ENCODE data around the gene SLC23A2.

The SLC23A2 gene

DNA sequence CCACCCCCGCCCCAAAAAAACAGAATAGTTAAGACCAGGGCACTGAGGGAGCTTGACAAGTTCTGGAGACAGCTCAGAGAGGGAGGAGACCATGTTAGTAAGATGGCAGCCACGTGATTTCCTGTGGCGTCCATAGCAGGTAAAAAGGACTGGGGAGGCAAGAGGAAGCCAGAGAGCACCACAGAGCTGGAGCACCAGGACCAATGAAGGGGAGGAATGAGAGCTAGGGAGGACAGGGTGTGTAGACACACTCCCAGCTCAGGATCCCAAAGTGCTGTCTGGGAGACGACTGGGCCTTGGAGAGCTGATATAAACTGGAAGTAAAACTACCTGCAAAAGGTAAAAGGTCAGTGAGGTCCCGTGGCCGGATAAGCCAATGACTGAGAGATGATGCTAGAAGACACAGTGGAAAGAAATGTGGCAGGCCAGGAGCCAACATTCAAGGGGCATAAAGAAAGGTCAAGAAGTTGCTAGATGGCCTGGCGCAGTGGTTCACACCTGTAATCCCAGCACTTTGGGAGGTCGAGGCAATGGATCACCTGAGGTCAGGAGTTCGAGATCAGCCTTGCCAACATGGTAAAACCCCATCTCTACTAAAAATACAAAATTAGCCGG lies 39.0 kb downstream of the SLC23A2 start:
- DNase-seq, result no peak

GRCh38 chr20:4961746-4962145 lies 39.6 kb downstream of the SLC23A2 start:
- no peak for DNase-seq

GRCh38 chr20:4959592-4959991 lies 41.7 kb downstream of the SLC23A2 start:
- no peak for DNase-seq

GRCh38 chr20:4957939-4958362 lies 43.4 kb downstream of the SLC23A2 start:
- DNase-seq, result no peak

GRCh38 chr20:4957187-4957586 lies 44.1 kb downstream of the SLC23A2 start:
- DNase-seq, result no peak

DNA sequence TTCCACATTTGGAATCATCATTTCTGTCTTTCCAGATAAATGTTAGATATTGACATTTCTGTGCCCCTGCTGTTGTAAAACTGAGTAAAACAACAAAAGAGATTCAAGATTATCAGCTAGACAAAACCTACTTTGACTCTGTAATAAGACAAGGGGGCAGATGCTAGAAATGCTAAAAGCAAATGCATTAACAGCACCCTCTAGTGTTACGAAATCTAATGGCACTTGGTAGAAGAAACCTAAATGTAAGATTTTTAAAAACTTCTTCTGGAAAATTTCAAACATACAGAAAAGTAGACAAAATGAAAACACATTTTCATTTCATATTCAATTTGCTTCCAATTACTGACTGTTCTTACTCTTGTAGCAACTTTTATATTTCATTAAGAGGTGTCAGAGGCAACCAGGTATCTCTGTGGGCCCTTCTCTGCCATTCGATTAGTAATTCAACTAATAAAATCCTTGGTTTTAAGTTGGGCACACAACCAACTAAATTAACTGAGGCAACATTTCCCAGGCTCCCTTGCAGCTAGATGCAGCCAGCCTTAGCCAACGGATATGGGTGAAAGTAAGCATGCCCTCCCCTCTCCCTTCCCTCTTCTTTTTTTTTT lies 45.0 kb downstream of the SLC23A2 start:
- no peak for DNase-seq

- no peak for DNase-seq
Observed at GRCh38 chr20:4953881-4954280, 47.4 kb downstream of the SLC23A2 start.

DNA sequence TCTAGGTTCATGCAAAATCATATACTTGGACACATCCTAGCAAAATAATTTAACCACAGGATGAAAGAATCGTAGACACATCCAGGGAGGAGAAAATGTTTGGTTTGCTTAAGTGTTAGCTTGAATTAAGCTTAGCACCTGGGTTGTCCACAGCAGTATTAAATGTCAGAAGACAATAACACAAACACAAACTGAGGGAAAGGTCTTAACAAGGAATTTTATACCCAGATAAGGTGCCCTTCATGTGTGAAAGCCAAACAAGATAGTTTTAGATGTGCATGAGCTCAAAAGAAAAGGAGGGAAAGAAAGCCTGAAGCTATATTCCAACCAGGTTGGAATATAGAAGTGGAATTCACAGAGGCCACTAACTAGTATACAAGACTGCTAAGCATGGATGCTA lies 49.1 kb downstream of the SLC23A2 start:
- no peak for DNase-seq

DNA sequence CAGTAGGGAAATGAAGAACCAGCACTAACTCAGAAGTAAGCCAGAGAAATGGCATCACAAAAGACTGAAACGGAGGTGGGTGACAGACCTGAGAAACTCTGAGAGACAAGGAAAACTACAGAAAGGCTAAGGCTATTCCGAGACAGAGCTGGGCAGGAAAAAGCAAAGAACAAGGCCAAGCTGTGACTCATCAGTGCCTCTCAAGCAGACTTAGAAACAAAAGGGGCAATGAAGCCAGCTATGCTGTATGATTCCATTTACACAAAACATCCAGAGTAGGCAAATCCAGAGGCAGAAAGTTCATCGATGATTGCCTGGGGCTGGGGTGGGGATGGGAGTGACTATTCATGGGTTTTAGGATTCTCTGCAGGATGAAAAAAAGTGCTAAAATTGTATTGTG lies 50.0 kb downstream of the SLC23A2 start:
- DNase-seq, result peak; percentile 49

DNA sequence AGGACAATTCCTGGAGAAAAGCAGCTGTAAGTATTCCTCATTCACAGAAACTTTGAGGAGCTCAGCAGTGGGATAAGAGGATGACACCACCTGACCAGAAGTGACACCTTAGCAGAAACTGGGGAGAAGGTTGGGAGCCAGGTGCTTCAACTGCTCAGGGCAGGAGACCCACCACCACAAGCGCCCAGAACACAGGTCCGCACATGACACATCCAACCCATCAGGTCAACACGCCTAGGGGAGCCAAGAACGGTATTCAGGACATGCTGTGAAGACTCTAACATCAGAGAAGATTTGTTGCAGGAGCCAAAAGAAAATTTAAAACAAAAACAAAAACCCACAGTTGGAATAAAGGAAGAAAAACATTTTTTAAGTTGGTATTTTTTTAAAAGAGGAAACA lies 50.5 kb downstream of the SLC23A2 start:
- DNase-seq, result no peak

- no peak for DNase-seq
Observed at GRCh38 chr20:4950437-4950836, 50.9 kb downstream of the SLC23A2 start.

GRCh38 chr20:4949833-4950178 lies 51.5 kb downstream of the SLC23A2 start:
- no peak for DNase-seq

- DNase-seq, result no peak
Observed at GRCh38 chr20:4947817-4948559, 53.3 kb downstream of the SLC23A2 start.

GRCh38 chr20:4946986-4947385 lies 54.3 kb downstream of the SLC23A2 start:
- DNase-seq, result no peak

DNA sequence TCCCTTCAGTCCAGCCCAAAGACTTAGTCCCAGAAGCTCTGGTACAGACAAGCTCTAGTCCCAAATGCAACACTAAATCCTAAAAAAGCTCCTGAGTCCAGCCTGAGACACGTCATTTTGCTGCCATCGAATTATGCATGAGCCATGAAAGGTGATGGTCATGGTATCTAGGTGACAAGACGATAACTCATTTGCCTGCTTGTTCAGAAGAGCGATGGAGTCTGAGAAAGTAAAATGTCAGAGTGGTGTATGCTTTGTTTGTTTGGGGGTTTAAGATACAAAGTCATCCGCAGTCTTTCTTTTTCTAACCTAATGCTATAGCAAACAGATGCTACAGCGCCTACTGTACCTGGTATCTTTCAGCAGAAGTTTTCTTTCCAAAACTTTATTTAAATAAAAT lies 54.7 kb downstream of the SLC23A2 start:
- no peak for DNase-seq

GRCh38 chr20:4944518-4945313 lies 56.6 kb downstream of the SLC23A2 start:
- no peak for DNase-seq

DNA sequence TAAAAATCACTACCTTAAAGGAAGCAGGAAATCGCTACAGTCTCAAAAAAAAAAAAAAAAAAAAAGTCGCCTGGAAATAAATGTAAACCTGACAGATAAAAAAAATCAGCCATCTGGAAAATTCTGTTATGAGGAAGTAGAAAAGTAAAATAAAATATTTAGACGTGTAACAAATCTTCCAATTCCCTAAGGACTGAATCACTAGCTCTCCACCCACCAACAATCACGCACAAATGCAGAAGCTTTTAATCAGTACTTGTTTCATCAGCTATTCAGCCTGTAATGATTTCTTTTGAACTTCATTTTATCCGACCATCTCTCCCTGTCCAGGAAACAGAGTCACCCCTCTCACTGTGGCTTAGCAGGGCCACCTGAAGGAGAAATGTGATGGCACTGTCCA lies 59.0 kb downstream of the SLC23A2 start:
- no peak for DNase-seq

DNA sequence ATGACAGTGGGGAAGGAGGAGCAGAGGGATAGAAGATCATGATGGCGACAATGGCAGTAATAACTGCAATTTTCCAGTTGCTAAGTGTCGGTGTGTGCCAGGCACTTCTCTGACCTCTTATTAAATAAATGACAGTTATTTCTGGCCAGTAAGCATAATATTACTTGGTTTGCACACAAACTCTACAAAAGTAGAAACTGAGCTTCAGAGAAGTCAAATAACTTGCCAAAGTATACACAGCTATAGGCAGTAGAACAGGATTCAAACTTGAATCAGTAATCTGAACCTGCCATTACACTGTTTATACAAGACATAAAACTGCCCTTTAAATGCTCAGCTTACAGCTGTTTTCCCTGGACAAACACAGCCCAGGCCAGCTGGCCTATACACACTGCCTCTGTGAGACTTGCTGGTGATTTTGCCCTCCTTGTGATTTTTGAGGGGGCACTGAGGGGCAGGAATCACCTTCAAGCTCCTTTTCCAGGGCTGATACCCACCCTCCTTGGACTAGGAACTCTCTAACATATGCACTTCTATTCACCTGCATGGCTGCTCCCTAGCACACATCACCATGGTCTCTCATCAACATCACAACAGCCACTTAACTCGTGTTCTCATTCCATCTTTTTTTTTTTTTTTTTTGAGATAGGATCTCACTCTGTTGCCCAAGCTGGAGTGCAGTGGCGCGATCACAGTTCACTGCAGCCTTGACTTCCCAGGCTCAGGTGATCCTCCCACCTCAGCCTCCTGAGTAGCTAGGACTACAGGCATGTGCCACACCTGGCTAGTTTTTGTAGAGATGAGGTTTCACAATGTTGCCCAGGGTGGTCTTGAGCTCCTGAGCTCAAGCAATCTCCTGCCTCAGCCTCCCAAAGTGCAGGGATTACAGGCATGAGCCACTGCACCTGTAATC lies 63.6 kb downstream of the SLC23A2 start:
- DNase-seq, result peak; percentile 46

DNA sequence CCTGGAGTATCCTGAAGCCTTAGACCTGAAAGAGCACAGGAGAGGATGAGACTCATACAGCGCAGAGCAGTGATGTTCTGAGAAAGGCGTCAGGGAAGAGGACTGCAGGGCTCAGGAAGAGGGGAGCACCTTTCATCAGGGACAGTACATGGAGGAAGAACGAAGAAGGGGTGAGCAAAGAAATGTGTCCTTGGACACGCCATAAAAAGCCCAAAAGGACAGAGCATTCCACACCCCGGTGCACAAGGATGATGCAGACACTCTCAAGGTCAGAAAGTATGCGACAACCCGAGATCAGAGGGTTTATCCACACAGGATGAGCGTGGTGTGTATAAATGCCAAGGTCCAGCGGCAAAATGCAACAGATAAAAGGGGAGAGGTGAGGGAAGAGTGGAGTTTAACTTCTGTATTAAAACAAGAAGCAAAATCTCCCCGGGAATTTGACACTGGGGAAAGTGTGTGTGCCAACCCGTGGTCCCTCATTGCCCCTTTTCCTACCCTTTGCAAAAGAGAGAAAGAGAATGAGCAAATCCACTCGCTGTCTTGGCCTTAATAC lies 64.4 kb downstream of the SLC23A2 start:
- DNase-seq, result no peak

GRCh38 chr20:4936392-4936850 lies 64.9 kb downstream of the SLC23A2 start:
- DNase-seq, result no peak

DNA sequence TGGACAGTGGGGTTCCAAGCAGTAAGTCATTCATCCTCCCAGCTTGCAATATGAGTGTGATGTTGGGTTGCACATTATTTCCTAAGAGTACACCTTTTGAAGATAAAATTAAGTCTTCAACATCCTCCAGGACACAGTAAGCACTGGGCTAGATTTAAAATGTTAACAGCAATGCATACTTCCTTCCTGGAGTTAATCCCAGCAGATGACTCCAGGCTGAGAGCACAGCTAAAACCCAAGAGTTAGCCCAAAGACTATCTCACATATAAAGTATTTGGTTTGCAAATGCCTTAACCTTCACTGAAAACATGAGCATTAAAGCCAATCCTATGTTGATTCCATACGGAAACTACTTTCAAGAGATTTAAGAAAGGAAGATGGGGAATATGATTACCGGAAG lies 69.2 kb downstream of the SLC23A2 start:
- DNase-seq, result no peak

All from right hindlimb (tissue), 1 donor.